GM23248 (cell line): ENCODE measurements around the gene STEAP3. TPM values are rescaled to one million over a fixed set of nuclear protein-coding genes. Genes with fewer than 3 reads are reported as not detected.

ENCODE experiments used
- DNase-seq: peaks from one replicate; pipeline ENCODE4 v3.0.0-alpha.2; 2015
- H2AFZ ChIP-seq: fragments of 200-600 bp; sonication (generic); 2 replicates; pipeline ENCODE4 v1.6.1; 2016; ENCODE audit warnings: antibody characterized with exemption
- H3F3A ChIP-seq: fragments of 200-600 bp; sonication (generic); 2 replicates; pipeline ENCODE4 v1.6.1; 2016; ENCODE audit warnings: mild to moderate bottlenecking, antibody characterized with exemption, mixed run types; ENCODE audit not compliant: insufficient read depth
- H3K27ac ChIP-seq: fragments of 200-600 bp; sonication (generic); 2 replicates; pipeline ENCODE4 v1.5.1; 2016; ENCODE audit warnings: mild to moderate bottlenecking
- H3K27me3 ChIP-seq: fragments of 200-600 bp; sonication (generic); replicated peaks from 2 replicates; pipeline ENCODE4 v1.6.1; 2016; ENCODE audit warnings: mild to moderate bottlenecking; ENCODE audit not compliant: insufficient read depth
- H3K36me3 ChIP-seq: fragments of 200-600 bp; sonication (generic); 2 replicates; pipeline ENCODE4 v1.6.1; 2016; ENCODE audit warnings: low read depth, mild to moderate bottlenecking
- H3K4me1 ChIP-seq: fragments of 200-600 bp; sonication (generic); 2 replicates; pipeline ENCODE4 v1.6.1; 2016; ENCODE audit warnings: mild to moderate bottlenecking; ENCODE audit not compliant: insufficient read depth
- H3K4me2 ChIP-seq: fragments of 200-600 bp; sonication (generic); one replicate; pipeline ENCODE4 v1.6.1; 2016; ENCODE audit warnings: mild to moderate bottlenecking; ENCODE audit not compliant: unreplicated experiment
- H3K4me3 ChIP-seq: fragments of 200-600 bp; sonication (generic); 2 replicates; pipeline ENCODE4 v1.5.1; 2016; ENCODE audit warnings: mild to moderate bottlenecking
- H3K79me2 ChIP-seq: fragments of 200-600 bp; sonication (generic); 2 replicates; pipeline ENCODE4 v1.6.1; 2016; ENCODE audit warnings: mild to moderate bottlenecking; ENCODE audit not compliant: insufficient read depth
- H3K9ac ChIP-seq: fragments of 200-600 bp; sonication (generic); 2 replicates; pipeline ENCODE4 v1.6.1; 2016; ENCODE audit warnings: mild to moderate bottlenecking
- H3K9me2 ChIP-seq: fragments of 200-600 bp; sonication (generic); 2 replicates; pipeline ENCODE4 v1.6.1; 2016; ENCODE audit warnings: mixed run types, mild to moderate bottlenecking, moderate library complexity; ENCODE audit not compliant: insufficient read depth
- H3K9me3 ChIP-seq: fragments of 200-600 bp; sonication (generic); one replicate; pipeline ENCODE4 v1.6.1; 2017; ENCODE audit warnings: low read depth
- H4K20me1 ChIP-seq: fragments of 200-600 bp; sonication (generic); 2 replicates; pipeline ENCODE4 v1.6.0; 2016; ENCODE audit not compliant: insufficient read depth
- EZH2 ChIP-seq: fragments of 200-600 bp; sonication (generic); IDR thresholded peaks from 2 replicates; pipeline ENCODE4 v1.6.1; 2018; ENCODE audit warnings: antibody characterized with exemption, mild to moderate bottlenecking; ENCODE audit not compliant: insufficient read depth, poor library complexity, severe bottlenecking
- EZH2phosphoT487 ChIP-seq: fragments of 200-600 bp; sonication (generic); IDR thresholded peaks from 2 replicates; pipeline ENCODE4 v1.6.1; 2018; ENCODE audit warnings: antibody characterized with exemption, moderate library complexity, mild to moderate bottlenecking, low read depth; ENCODE audit not compliant: insufficient read depth
- WGBS, 2 experiments: methylation state at CpG; one replicate each; pipeline ENCODE4 v1.1.6; 2015 to 2017; ENCODE audit warnings: low lambda C conversion rate in 2 of 2, low coverage in 1 of 2; ENCODE audit errors: missing lambda C conversion rate in 2 of 2; 5-methylcytosine and 5-hydroxymethylcytosine counted together
- in situ Hi-C: fragments of 300-500 bp; cut with MboI; formaldehyde crosslinking; loops from 2 replicates; pipeline ENCODE4 v1.15.0; 2020
- polyA plus RNA-seq: library from polyadenylated mRNA; unstranded; fragments of >200 nt; fragmentation: Nextera tagmentation; extraction: Ambion mirVana; gene quantifications from 2 replicates; pipeline ENCODE4 v1.2.1, GENCODE V29; 2016
- total RNA-seq: library from RNA; depleted of rRNA; stranded (reverse); fragments of >200 nt; shearing (Covaris generic); gene quantifications from 2 replicates; pipeline ENCODE4 v1.2.3, GENCODE V29; 2014

Gene STEAP3
- total and polyA plus RNA-seq, 2 experiments from 2014 or later = 29.5 to 31.3 TPM

DNA sequence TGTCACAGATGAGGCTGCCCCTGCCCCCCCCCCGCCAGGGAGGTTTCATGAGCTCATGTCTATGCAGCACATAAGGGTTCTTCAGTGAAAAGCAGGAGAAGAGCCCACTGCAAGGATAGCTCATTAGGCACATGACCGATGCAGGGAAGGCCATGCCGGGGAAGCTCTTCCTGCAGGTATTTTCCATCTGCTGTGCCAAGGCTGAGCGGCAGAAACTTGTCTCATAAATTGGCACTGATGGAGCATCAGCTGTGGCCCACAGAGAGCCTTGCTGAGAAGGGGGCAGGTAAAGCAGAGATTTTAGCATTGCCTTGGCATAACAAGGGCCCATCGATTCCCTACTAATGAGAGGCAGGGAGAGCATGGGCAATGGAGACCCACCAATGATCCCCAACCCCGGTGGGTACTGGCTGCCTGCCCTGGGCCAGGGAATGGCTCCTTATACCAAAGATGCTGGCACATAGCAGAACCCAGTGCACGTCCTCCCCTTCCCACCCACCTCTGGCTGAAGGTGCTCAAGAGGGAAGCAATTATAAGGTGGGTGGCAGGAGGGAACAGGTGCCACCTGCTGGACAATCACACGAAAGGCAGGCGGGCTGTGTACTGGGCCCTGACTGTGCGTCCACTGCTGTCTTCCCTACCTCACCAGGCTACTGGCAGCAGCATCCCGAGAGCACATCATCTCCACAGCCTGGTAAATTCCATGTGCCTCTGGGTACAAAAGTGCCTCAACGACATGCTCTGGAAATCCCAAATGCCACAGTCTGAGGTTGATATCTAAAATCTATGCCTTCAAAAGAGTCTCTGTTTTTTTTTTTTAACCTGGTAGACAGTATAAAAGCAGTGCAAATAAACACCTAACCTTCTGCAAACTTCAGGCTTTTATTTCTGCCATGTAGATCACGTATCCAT lies 41.4 kb downstream of the STEAP3 start:
- H3K9ac ChIP-seq = no peak overlapping the region
- 53 to 58% methylated on average over 13 of the region's 13 CpGs for WGBS, 2 experiments
- H3K4me3 ChIP-seq = no peak overlapping the region
- H3K27me3 ChIP-seq = no peaks in the 10 kb centered on the region
- H3K9me2 ChIP-seq = no peaks in the 10 kb centered on the region
- peaks cover 8% of the 10 kb centered on the region; the same call in 1 of the 2 replicates for H3F3A ChIP-seq
- no peaks in the 10 kb centered on the region for H3K9me3 ChIP-seq
- no peaks in the 10 kb centered on the region for H3K36me3 ChIP-seq
- no peak overlapping the region for H3K4me2 ChIP-seq
- H2AFZ ChIP-seq = no peak overlapping the region
- peaks cover 11% of the 10 kb centered on the region for H3K4me1 ChIP-seq
- TF ChIP-seq EZH2 (no peak), EZH2phosphoT487 (no peak)
- peak; percentile 72 for DNase-seq
- in situ Hi-C loops = no loop called here
- H3K27ac ChIP-seq = no peak overlapping the region
- no peaks in the 10 kb centered on the region for H4K20me1 ChIP-seq
- no peaks in the 10 kb centered on the region for H3K79me2 ChIP-seq

DNA sequence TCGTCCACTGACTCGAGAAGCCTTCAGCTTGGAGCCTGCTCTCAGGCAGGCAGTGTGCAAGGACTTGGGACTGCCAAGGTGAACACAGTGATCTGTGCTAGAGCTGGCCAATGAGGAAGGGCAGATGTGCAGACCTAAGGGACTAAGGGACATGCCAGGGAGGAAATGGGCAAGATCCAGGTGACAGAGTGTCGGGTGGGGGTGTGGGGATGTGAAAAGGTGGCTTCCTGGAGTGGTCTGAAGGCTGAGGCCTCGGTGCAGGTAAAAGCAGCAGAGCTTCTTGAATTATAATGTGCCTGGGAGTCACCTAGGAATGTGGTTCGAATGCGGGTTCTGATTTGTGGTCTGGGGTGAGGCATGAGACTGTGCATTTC lies 42.0 kb downstream of the STEAP3 start:
- Histone ChIP-seq H3F3A (peaks cover 4% of the 10 kb centered on the region; the same call in 1 of the 2 replicates), H2AFZ (no peak overlapping the region), H3K4me2 (no peak overlapping the region), H3K27ac (no peak overlapping the region), H3K4me1 (peaks cover 7% of the 10 kb centered on the region), H3K9me2 (no peaks in the 10 kb centered on the region), H4K20me1 (no peaks in the 10 kb centered on the region), H3K4me3 (no peak overlapping the region), H3K9ac (no peak overlapping the region), H3K79me2 (no peaks in the 10 kb centered on the region), H3K27me3 (no peaks in the 10 kb centered on the region), H3K36me3 (no peaks in the 10 kb centered on the region), H3K9me3 (no peaks in the 10 kb centered on the region)
- no peak for DNase-seq
- 78 to 90% methylated on average over 6 of the region's 6 CpGs for WGBS, 2 experiments
- TF ChIP-seq EZH2 (no peak), EZH2phosphoT487 (no peak)
- in situ Hi-C loops = no loop called here

DNA sequence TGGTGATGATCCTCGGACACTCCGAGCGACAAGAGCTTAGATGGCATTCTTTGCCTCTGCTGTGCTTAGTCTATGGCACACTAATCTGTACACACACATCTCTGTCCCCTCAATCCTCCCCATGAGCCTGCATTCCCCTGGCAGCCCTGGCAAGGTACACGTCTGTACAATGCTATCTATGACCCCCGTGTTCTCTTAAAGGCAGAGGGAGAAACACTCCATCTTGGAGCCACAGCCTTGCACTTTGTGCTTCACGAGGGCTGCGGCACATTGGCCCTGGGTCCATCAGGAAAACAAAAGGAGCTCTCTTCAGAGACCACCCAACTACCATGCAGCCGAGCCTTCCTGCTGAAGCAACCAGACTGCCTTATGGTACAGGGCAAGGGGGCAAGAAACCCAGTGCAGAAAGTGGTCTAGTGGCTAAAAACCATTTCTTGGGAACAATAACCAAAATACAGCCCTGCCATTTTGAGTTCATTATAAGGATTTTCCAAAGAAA lies 42.5 kb downstream of the STEAP3 start:
- Histone ChIP-seq H3K36me3 (no peaks in the 10 kb centered on the region), H3F3A (no peaks in the 10 kb centered on the region), H3K4me2 (no peak overlapping the region), H3K9ac (no peak overlapping the region), H3K27me3 (no peaks in the 10 kb centered on the region), H4K20me1 (no peaks in the 10 kb centered on the region), H3K79me2 (no peaks in the 10 kb centered on the region), H2AFZ (no peak overlapping the region), H3K4me1 (peaks cover 2% of the 10 kb centered on the region; the same call in 1 of the 2 replicates), H3K4me3 (no peak overlapping the region), H3K9me3 (no peaks in the 10 kb centered on the region), H3K9me2 (no peaks in the 10 kb centered on the region), H3K27ac (no peak overlapping the region)
- in situ Hi-C loops = no loop called here
- DNase-seq = no peak
- TF ChIP-seq EZH2 (no peak), EZH2phosphoT487 (no peak)
- WGBS, 2 experiments = 96% methylated on average over 8 of the region's 8 CpGs

DNA sequence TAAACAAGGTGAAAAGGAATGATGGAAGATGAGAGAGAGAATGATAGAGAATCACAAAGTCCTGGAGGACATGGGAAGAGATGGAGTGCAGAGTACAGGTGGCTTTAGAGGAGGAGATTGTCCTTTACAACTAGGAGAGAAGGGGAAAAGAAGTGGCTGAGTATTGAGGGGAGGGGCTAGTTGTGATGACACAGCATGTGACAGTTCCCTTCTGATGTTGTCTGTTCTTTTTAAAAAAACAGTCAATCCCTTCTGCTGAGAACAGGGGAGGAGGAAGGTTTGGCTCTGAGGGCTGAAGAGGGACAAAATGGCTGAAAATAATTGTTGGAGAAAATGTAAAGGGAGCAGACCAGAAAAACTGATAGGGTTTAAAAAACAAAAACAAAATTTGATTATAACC lies 44.0 kb downstream of the STEAP3 start:
- Histone ChIP-seq H2AFZ (no peak overlapping the region), H3K36me3 (no peaks in the 10 kb centered on the region), H3K27ac (no peak overlapping the region), H3K27me3 (no peaks in the 10 kb centered on the region), H3K9me3 (no peaks in the 10 kb centered on the region), H3K4me1 (no peaks in the 10 kb centered on the region), H3K9ac (no peak overlapping the region), H3K79me2 (no peaks in the 10 kb centered on the region), H4K20me1 (no peaks in the 10 kb centered on the region), H3K9me2 (no peaks in the 10 kb centered on the region), H3K4me2 (no peak overlapping the region), H3K4me3 (no peak overlapping the region), H3F3A (no peaks in the 10 kb centered on the region)
- DNase-seq = no peak
- in situ Hi-C loops = no loop called here
- TF ChIP-seq EZH2 (no peak), EZH2phosphoT487 (no peak)
